T-cell (primary cell): ENCODE results near the gene IQGAP2. TPM values are rescaled to one million over a fixed set of nuclear protein-coding genes. Genes with fewer than 3 reads are reported as not detected.

Source experiments
- ATAC-seq, 4 experiments: fragments of 200-7000 bp in 3 of 4; fragments of 150-1000 bp in 1 of 4; cut with Tn5 transposase; replicated peaks in 1 of 4; 1 replicate in 3 of 4; 2 replicates in 1 of 4; pipeline ENCODE4 v1.10.0; 2021; ENCODE audit warnings: moderate library complexity in 3 of 4, mild to moderate bottlenecking in 2 of 4, moderate number of reproducible peaks in 1 of 4
- CTCF ChIA-PET, 2 donors: fragments of 300-600 bp; sonication (Branson Sonifier 250); formaldehyde crosslinking; loops; one replicate each; lab custom pipeline; 2022; ENCODE audit warnings: antibody characterized with exemption in 2 of 2; lab: Charles Lee
- POLR2A ChIA-PET, 2 donors: fragments of 300-600 bp; sonication (Branson Sonifier 250); formaldehyde crosslinking; loops; one replicate each; lab custom pipeline; 2022; ENCODE audit warnings: antibody characterized with exemption in 2 of 2; lab: Charles Lee
- DNase-seq, 35 experiments: peaks; one replicate each; pipeline versions ENCODE4 v3.0.0 to v3.0.0-alpha.2; 2013 to 2023
- H3K27ac ChIP-seq: one replicate; pipeline ENCODE4 v1.5.1; 2013; ENCODE audit warnings: low read length
- H3K27me3 ChIP-seq, 2 experiments: replicated peaks in 1 of 2; 1 replicate in 1 of 2; 2 replicates in 1 of 2; pipeline versions ENCODE4 v1.6.1 to v1.7.0; 2013; ENCODE audit warnings: low read length in 1 of 2, mixed read lengths in 1 of 2; ENCODE audit not compliant: control insufficient read depth in 2 of 2, insufficient read depth in 2 of 2; ENCODE audit errors: extremely low read depth in 1 of 2
- H3K36me3 ChIP-seq, 2 donors: 1 replicate in 1 of 2; 2 replicates in 1 of 2; pipeline versions ENCODE4 v1.6.1 to v1.7.0; 2013; ENCODE audit warnings: low read length in 1 of 2; ENCODE audit not compliant: control insufficient read depth in 2 of 2, insufficient read depth in 1 of 2; ENCODE audit errors: extremely low read depth in 1 of 2
- H3K4me1 ChIP-seq, 2 experiments: 1 replicate in 1 of 2; 2 replicates in 1 of 2; pipeline versions ENCODE4 v1.6.1 to v1.7.0; 2013; ENCODE audit warnings: low read length in 2 of 2, mixed read lengths in 1 of 2; ENCODE audit not compliant: insufficient read depth in 2 of 2, control insufficient read depth in 1 of 2; ENCODE audit errors: extremely low read depth in 1 of 2
- H3K4me3 ChIP-seq, 2 donors: 1 replicate in 1 of 2; 2 replicates in 1 of 2; pipeline versions ENCODE4 v1.5.1 to v1.7.0; 2013; ENCODE audit warnings: mild to moderate bottlenecking in 2 of 2, low read length in 1 of 2, moderate library complexity in 1 of 2; ENCODE audit not compliant: control insufficient read depth in 1 of 2; ENCODE audit errors: extremely low read depth in 1 of 2
- H3K9me3 ChIP-seq: 2 replicates; pipeline ENCODE4 v1.7.0; 2013
- H3K27ac Mint-ChIP-seq, 2 donors: one replicate each; pipeline ENCODE4 v1.8.0; 2020 to 2021; ENCODE audit warnings: mild to moderate bottlenecking in 2 of 2, mixed read lengths in 2 of 2
- H3K27me3 Mint-ChIP-seq, 2 donors: one replicate each; pipeline ENCODE4 v1.8.0; 2021 to 2022; ENCODE audit warnings: mixed read lengths in 2 of 2
- H3K36me3 Mint-ChIP-seq: one replicate; pipeline ENCODE4 v1.8.0; 2021; ENCODE audit warnings: mixed read lengths
- H3K4me1 Mint-ChIP-seq, 3 donors: one replicate each; pipeline ENCODE4 v1.8.0; 2020 to 2022; ENCODE audit warnings: mixed read lengths in 3 of 3, mild to moderate bottlenecking in 1 of 3
- H3K4me3 Mint-ChIP-seq, 3 donors: one replicate each; pipeline ENCODE4 v1.8.0; 2020 to 2022; ENCODE audit warnings: mild to moderate bottlenecking in 3 of 3, mixed read lengths in 3 of 3, moderate library complexity in 3 of 3
- H3K9me3 Mint-ChIP-seq, 3 donors: one replicate each; pipeline ENCODE4 v1.8.0; 2020 to 2022; ENCODE audit warnings: mixed read lengths in 3 of 3
- WGBS: methylation state at CpG from one replicate; pipeline ENCODE4 v1.1.5; 2013; ENCODE audit warnings: missing lambda C conversion rate; ENCODE audit not compliant: insufficient coverage; 5-methylcytosine and 5-hydroxymethylcytosine counted together
- total RNA-seq, 35 experiments: library from RNA in 6 of 35; stranded (reverse) in 6 of 35; fragments of 120-200 nt in 1 of 35; gene quantifications; one replicate each; pipeline versions ENCODE4 v1.2.1 to v1.2.4 and lab custom pipeline; 2013 to 2026

The IQGAP2 gene
- total RNA-seq, 5 donors from 2014 or later (not counting 1 experiment from before 2014, with no cell fraction given), result 66.5 to 121 (median 72.5) TPM

DNA sequence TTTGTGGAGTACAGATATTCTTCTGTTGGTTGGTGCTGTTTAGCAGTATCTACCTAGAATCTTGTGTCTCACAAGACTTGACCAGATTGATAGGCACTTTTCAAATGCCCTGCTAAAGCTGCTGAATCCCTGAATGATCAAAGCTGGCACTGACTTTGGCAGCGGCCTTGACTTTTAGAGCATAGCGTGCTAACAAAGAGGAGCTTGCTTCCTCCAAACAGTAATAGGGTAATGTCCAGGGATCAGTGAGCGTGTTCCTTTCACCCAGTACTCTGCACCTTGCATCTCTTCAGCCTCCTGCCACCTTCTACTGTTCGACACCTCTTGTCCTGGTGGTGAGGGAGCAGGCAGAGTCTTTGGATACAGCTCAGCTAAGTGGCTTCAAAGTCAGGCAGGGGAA, 100.8 kb downstream of the IQGAP2 start:
- H3K27ac Mint-ChIP-seq, result no peak overlapping the region
- POLR2A ChIA-PET, result interaction anchor here in 1 of 2 donors (0.5 to 0.6 kb wide), 2 partner anchors 357 to 429 kb away, joined by 3 to 4 read pairs; no protein-coding TSS in a partner anchor
- no peak for DNase-seq

GRCh38 chr5:76504901-76505564, 101.9 kb downstream of the IQGAP2 start:
- Mint-ChIP-seq H3K36me3 (peaks cover 5% of the 10 kb centered on the region), H3K4me1 (peaks cover 44 to 52% (median 48%) of the 10 kb centered on the region in 3 donors), H3K27me3 (no peaks in the 10 kb centered on the region), H3K27ac (peak overlapping the region in 1 of 2 donors; percentile 9), H3K4me3 (no peak overlapping the region), H3K9me3 (no peaks in the 10 kb centered on the region)
- ChIA-PET POLR2A (interaction anchor here in 1 of 2 donors (0.5 to 0.7 kb wide), 2 partner anchors 38 to 173 kb away, joined by 3 read pairs; no protein-coding TSS in a partner anchor), CTCF (no interaction called here)
- Histone ChIP-seq H3K4me1 (peaks cover 0 to 15% of the 10 kb centered on the region in 2 experiments), H3K27me3 (no peaks in the 10 kb centered on the region), H3K9me3 (no peaks in the 10 kb centered on the region), H3K4me3 (no peak overlapping the region), H3K27ac (no peak overlapping the region), H3K36me3 (no peaks in the 10 kb centered on the region)
- DNase-seq (no peak), ATAC-seq (no peak)
- no CpG with 5 or more reads among the region's 4 CpGs for WGBS

More for the DNA sequence above, 100.8 kb downstream of the IQGAP2 start:
- CTCF ChIA-PET, result no interaction called here
- WGBS, result no CpG with 5 or more reads among the region's 4 CpGs
- Histone ChIP-seq H3K4me1 (peaks cover 0 to 15% of the 10 kb centered on the region in 2 experiments), H3K4me3 (no peak overlapping the region), H3K9me3 (no peaks in the 10 kb centered on the region), H3K27me3 (no peaks in the 10 kb centered on the region), H3K27ac (no peak overlapping the region), H3K36me3 (no peaks in the 10 kb centered on the region)
- Mint-ChIP-seq H3K27me3 (no peaks in the 10 kb centered on the region), H3K9me3 (no peaks in the 10 kb centered on the region), H3K4me3 (no peak overlapping the region), H3K36me3 (peaks cover 10% of the 10 kb centered on the region), H3K4me1 (peaks cover 48 to 61% (median 58%) of the 10 kb centered on the region in 3 donors)
- ATAC-seq, result no peak

DNA sequence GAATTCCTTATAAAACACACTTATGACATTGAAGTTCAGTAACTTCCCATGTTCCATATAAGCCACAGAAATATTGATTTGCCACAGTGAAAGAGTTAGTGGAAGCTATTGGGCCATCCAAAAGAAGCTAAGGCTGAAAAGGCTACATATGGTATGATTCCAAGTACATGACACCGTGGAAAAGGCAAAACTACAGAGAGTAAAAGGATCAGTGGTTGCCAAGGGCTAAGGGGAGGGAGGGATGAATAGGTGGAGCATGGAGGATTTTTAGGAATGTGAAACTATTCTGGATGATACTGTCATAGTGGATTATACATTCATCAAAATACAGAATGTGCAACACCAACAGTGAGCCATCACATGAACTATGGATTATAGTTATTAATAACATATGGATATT, 110.4 kb downstream of the IQGAP2 start:
- Histone ChIP-seq H3K4me1 (no peaks in the 10 kb centered on the region), H3K36me3 (peaks cover 3 to 4% of the 10 kb centered on the region in 2 donors), H3K27ac (no peak overlapping the region), H3K4me3 (no peak overlapping the region), H3K9me3 (no peaks in the 10 kb centered on the region), H3K27me3 (no peaks in the 10 kb centered on the region)
- Mint-ChIP-seq H3K36me3 (peaks cover 30% of the 10 kb centered on the region), H3K4me1 (peaks cover 33 to 36% (median 34%) of the 10 kb centered on the region in 3 donors), H3K27ac (no peak overlapping the region), H3K27me3 (no peaks in the 10 kb centered on the region), H3K9me3 (no peaks in the 10 kb centered on the region), H3K4me3 (no peak overlapping the region)
- ATAC-seq (no peak), DNase-seq (no peak)
- CTCF ChIA-PET, result interaction anchor here in 1 of 2 donors (0.5 kb wide), 1 partner anchor 70 kb away, joined by 3 read pairs; no protein-coding TSS in a partner anchor
- POLR2A ChIA-PET, result no interaction called here
- WGBS, result 100% methylated on average over 1 of the region's 1 CpG

- H3K36me3 Mint-ChIP-seq, result peaks cover 35% of the 10 kb centered on the region
- Histone ChIP-seq H3K9me3 (no peaks in the 10 kb centered on the region), H3K36me3 (peaks cover 3 to 4% of the 10 kb centered on the region in 2 donors), H3K27ac (no peak overlapping the region), H3K4me3 (no peak overlapping the region), H3K4me1 (no peaks in the 10 kb centered on the region), H3K27me3 (no peaks in the 10 kb centered on the region)
- peaks cover 28 to 43% (median 39%) of the 10 kb centered on the region in 3 donors for H3K4me1 Mint-ChIP-seq
- POLR2A ChIA-PET, result interaction anchor here in 1 of 2 donors (0.5 to 0.6 kb wide), 2 partner anchors 12 to 14 kb away, joined by 3 read pairs; no protein-coding TSS in a partner anchor
- 100% methylated on average over 1 of the region's 4 CpGs for WGBS
- H3K9me3 Mint-ChIP-seq, result no peaks in the 10 kb centered on the region
- H3K27ac Mint-ChIP-seq, result peak overlapping the region; percentile 8 to 35
- no peaks in the 10 kb centered on the region for H3K27me3 Mint-ChIP-seq
- no peak overlapping the region for H3K4me3 Mint-ChIP-seq
- no peak for DNase-seq
- no peak for ATAC-seq
- CTCF ChIA-PET, result no interaction called here
Observed at GRCh38 chr5:76514292-76514691, 111.2 kb downstream of the IQGAP2 start.

GRCh38 chr5:76514713-76515112, 111.6 kb downstream of the IQGAP2 start:
- H3K36me3 ChIP-seq, result peaks cover 3 to 4% of the 10 kb centered on the region in 2 donors
- no peaks in the 10 kb centered on the region for H3K4me1 ChIP-seq
- ChIA-PET CTCF (no interaction called here), POLR2A (interaction anchor here in 1 of 2 donors (0.5 to 0.6 kb wide), 2 partner anchors 12 to 14 kb away, joined by 3 read pairs; no protein-coding TSS in a partner anchor)
- Mint-ChIP-seq H3K27me3 (no peaks in the 10 kb centered on the region), H3K9me3 (no peaks in the 10 kb centered on the region), H3K4me3 (no peak overlapping the region), H3K27ac (peak overlapping the region; percentile 8 to 35), H3K4me1 (peaks cover 25 to 46% (median 41%) of the 10 kb centered on the region in 3 donors), H3K36me3 (peaks cover 37% of the 10 kb centered on the region)
- no peaks in the 10 kb centered on the region for H3K9me3 ChIP-seq
- H3K27ac ChIP-seq, result no peak overlapping the region
- 100% methylated on average over 1 of the region's 2 CpGs for WGBS
- no peak overlapping the region for H3K4me3 ChIP-seq
- no peaks in the 10 kb centered on the region for H3K27me3 ChIP-seq
- DNase-seq, result no peak
- no peak for ATAC-seq

GRCh38 chr5:76517334-76517733, 114.2 kb downstream of the IQGAP2 start:
- no peak for ATAC-seq
- no peaks in the 10 kb centered on the region for H3K36me3 ChIP-seq
- no peaks in the 10 kb centered on the region for H3K9me3 Mint-ChIP-seq
- CTCF ChIA-PET, result interaction anchor here in 1 of 2 donors (0.6 kb wide), 1 partner anchor 11 kb away, joined by 4 read pairs; no protein-coding TSS in a partner anchor
- H3K27me3 ChIP-seq, result no peaks in the 10 kb centered on the region
- no peaks in the 10 kb centered on the region for H3K27me3 Mint-ChIP-seq
- H3K36me3 Mint-ChIP-seq, result peaks cover 34% of the 10 kb centered on the region
- no peak overlapping the region for H3K27ac ChIP-seq
- no peaks in the 10 kb centered on the region for H3K9me3 ChIP-seq
- peaks cover 0 to 7% of the 10 kb centered on the region in 2 experiments for H3K4me1 ChIP-seq
- H3K27ac Mint-ChIP-seq, result no peak overlapping the region
- no peak for DNase-seq
- H3K4me3 ChIP-seq, result no peak overlapping the region
- no peak overlapping the region for H3K4me3 Mint-ChIP-seq
- POLR2A ChIA-PET, result no interaction called here
- WGBS, result 100% methylated on average over 2 of the region's 3 CpGs
- peaks cover 32 to 61% (median 57%) of the 10 kb centered on the region in 3 donors for H3K4me1 Mint-ChIP-seq
